CD4-positive, alpha-beta T cell treated with Interleukin-17A for 4 hours (primary cell): ENCODE results near the gene CENPA.
A peak's percentile ranks its signal among the peaks of the same experiment; 100 is the strongest.

Experiments used
- DNase-seq: peaks from one replicate; pipeline ENCODE4 v3.0.0-alpha.2; 2020; ENCODE audit warnings: mixed read lengths

Gene CENPA

GRCh38 chr2:26763019-26763418, 22.8 kb upstream of the CENPA start:
- no peak for DNase-seq

GRCh38 chr2:26764078-26764887, 21.6 kb upstream of the CENPA start, which contains the start of gene SLC35F6:
Gene SLC35F6, plus strand, starts transcription at chr2:26764284. Its CDS starts 66 bp downstream, at chr2:26764350.
- peak; percentile 89 for DNase-seq

- DNase-seq, result no peak
These were observed 20.9 kb upstream of the CENPA start for GRCh38 chr2:26764906-26765305.

- no peak for DNase-seq
These were observed 20.2 kb upstream of the CENPA start for GRCh38 chr2:26765475-26766200.

- no peak for DNase-seq
These were observed 18.7 kb upstream of the CENPA start for GRCh38 chr2:26767129-26767528.

- DNase-seq, result no peak
These were observed 17.9 kb upstream of the CENPA start for GRCh38 chr2:26767894-26768487.

GRCh38 chr2:26768759-26769088, 17.1 kb upstream of the CENPA start:
- no peak for DNase-seq

GRCh38 chr2:26769089-26769761, 16.6 kb upstream of the CENPA start:
- peak; percentile 19 for DNase-seq

- DNase-seq, result peak; percentile 30
These were observed 14.8 kb upstream of the CENPA start for GRCh38 chr2:26770986-26771586.

GRCh38 chr2:26772064-26773001, 13.5 kb upstream of the CENPA start:
- DNase-seq, result peak; percentile 57

GRCh38 chr2:26776195-26776800, 9.6 kb upstream of the CENPA start:
- no peak for DNase-seq

- DNase-seq, result no peak
These were observed 7.8 kb upstream of the CENPA start for GRCh38 chr2:26778098-26778497.

GRCh38 chr2:26778507-26778906, 7.3 kb upstream of the CENPA start:
- no peak for DNase-seq

- DNase-seq, result no peak
These were observed 5.6 kb upstream of the CENPA start for GRCh38 chr2:26780203-26780760.

- DNase-seq, result no peak
These were observed 2.8 kb upstream of the CENPA start for GRCh38 chr2:26782876-26783704.

- DNase-seq, result no peak
These were observed 1.2 kb upstream of the CENPA start for GRCh38 chr2:26784570-26785234.

- no peak for DNase-seq
These were observed 562 bp downstream of the CENPA start for GRCh38 chr2:26786207-26787028.

- no peak for DNase-seq
These were observed 6.9 kb downstream of the CENPA start for GRCh38 chr2:26792720-26793119.
